IMR-90 (cell line): Measurements from ENCODE around the gene DCUN1D5.

Source experiments
- BHLHE40 ChIP-seq: fragments of 150-350 bp; IDR thresholded peaks from 2 replicates; pipeline ENCODE4 v1.6.1; 2016; ENCODE audit warnings: mild to moderate bottlenecking, low read depth, low read length
- CHD1 ChIP-seq: IDR thresholded peaks from 2 replicates; pipeline ENCODE4 v1.6.1; 2012; ENCODE audit warnings: low read depth, low read length, improper control_type of control experiment
- FOS ChIP-seq: fragments of 150-350 bp; IDR thresholded peaks from 2 replicates; pipeline ENCODE4 v1.6.1; 2016; ENCODE audit warnings: low read depth, low read length
- NFE2L2 ChIP-seq: fragments of 150-350 bp; IDR thresholded peaks from 2 replicates; pipeline ENCODE4 v1.6.1; 2016; ENCODE audit warnings: low read depth, mild to moderate bottlenecking, low read length
- POLR2A ChIP-seq: IDR thresholded peaks from 2 replicates; pipeline ENCODE4 v1.6.1; 2012; ENCODE audit warnings: mild to moderate bottlenecking, low read depth, low read length
- RAD21 ChIP-seq: IDR thresholded peaks from 2 replicates; pipeline ENCODE4 v1.6.1; 2012; ENCODE audit warnings: low read length, improper control_type of control experiment
- RFX5 ChIP-seq: IDR thresholded peaks from 2 replicates; pipeline ENCODE4 v1.8.0; 2012; ENCODE audit warnings: low read depth, mild to moderate bottlenecking, low read length, moderate library complexity
- SMC3 ChIP-seq: fragments of 150-350 bp; IDR thresholded peaks from 2 replicates; pipeline ENCODE4 v1.6.1; 2016; ENCODE audit warnings: low read depth, mild to moderate bottlenecking, antibody characterized with exemption, low read length, moderate library complexity
- USF2 ChIP-seq: fragments of 150-350 bp; IDR thresholded peaks from 2 replicates; pipeline ENCODE4 v1.6.1; 2017; ENCODE audit warnings: mild to moderate bottlenecking, antibody characterized with exemption, low read length, low read depth
- TF ChIP-seq, protein P1 (sequence below): conservative IDR thresholded peaks from 2 replicates; pipeline ENCODE4 v1.5.1; 2012; ENCODE audit warnings: mild to moderate bottlenecking, low read depth, low read length, improper control_type of control experiment
- TF ChIP-seq, protein P2 (sequence below): fragments of 150-350 bp; IDR thresholded peaks from 2 replicates; pipeline ENCODE4 v1.6.1; 2016; ENCODE audit warnings: low read depth, mild to moderate bottlenecking, low read length, moderate library complexity, borderline replicate concordance

DNA sequence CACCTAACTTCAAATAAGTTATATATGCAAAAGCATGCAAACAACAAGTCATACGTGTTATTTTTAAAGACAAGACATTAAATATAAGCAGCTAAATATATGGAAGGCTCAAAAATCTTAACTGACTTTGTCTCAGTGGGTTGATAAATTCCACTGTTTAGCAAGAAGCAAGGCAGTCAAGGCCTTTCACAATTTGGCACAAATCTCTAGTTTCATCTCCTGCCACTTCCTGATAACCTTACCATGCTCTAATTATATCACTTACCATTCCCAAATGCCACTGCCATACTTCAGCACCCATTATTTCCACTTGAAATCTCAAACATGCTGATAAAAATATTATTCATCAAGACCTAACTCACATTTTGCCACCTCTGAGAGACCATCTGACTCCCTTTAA lies 24.8 kb downstream of the DCUN1D5 start:
- TF ChIP-seq, protein P1, sequence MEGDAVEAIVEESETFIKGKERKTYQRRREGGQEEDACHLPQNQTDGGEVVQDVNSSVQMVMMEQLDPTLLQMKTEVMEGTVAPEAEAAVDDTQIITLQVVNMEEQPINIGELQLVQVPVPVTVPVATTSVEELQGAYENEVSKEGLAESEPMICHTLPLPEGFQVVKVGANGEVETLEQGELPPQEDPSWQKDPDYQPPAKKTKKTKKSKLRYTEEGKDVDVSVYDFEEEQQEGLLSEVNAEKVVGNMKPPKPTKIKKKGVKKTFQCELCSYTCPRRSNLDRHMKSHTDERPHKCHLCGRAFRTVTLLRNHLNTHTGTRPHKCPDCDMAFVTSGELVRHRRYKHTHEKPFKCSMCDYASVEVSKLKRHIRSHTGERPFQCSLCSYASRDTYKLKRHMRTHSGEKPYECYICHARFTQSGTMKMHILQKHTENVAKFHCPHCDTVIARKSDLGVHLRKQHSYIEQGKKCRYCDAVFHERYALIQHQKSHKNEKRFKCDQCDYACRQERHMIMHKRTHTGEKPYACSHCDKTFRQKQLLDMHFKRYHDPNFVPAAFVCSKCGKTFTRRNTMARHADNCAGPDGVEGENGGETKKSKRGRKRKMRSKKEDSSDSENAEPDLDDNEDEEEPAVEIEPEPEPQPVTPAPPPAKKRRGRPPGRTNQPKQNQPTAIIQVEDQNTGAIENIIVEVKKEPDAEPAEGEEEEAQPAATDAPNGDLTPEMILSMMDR = no peak
- no peak for TF ChIP-seq RFX5
- TF ChIP-seq, protein P2, sequence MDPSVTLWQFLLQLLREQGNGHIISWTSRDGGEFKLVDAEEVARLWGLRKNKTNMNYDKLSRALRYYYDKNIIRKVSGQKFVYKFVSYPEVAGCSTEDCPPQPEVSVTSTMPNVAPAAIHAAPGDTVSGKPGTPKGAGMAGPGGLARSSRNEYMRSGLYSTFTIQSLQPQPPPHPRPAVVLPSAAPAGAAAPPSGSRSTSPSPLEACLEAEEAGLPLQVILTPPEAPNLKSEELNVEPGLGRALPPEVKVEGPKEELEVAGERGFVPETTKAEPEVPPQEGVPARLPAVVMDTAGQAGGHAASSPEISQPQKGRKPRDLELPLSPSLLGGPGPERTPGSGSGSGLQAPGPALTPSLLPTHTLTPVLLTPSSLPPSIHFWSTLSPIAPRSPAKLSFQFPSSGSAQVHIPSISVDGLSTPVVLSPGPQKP = no peak
- no peak for TF ChIP-seq POLR2A
- TF ChIP-seq NFE2L2 = no peak
- TF ChIP-seq CHD1 = no peak
- no peak for TF ChIP-seq RAD21
- TF ChIP-seq USF2 = no peak
- no peak for TF ChIP-seq FOS
- no peak for TF ChIP-seq BHLHE40
- TF ChIP-seq SMC3 = no peak
